ENCODE measurements around the gene TCHP.

TCHP gene

GRCh38 chr12:109940339-109940923, 40.4 kb downstream of the TCHP start:
- DNase-seq, result no peak

GRCh38 chr12:109943811-109944210, 43.7 kb downstream of the TCHP start:
- no peak for DNase-seq

- DNase-seq, result no peak
Measured at GRCh38 chr12:109944561-109945359, 44.7 kb downstream of the TCHP start.

- DNase-seq, result no peak
Measured at GRCh38 chr12:109946505-109946904, 46.4 kb downstream of the TCHP start.

GRCh38 chr12:109946913-109947312, 46.8 kb downstream of the TCHP start:
- no peak for DNase-seq

- DNase-seq, result no peak
Measured at GRCh38 chr12:109947521-109947920, 47.4 kb downstream of the TCHP start.

- DNase-seq, result no peak
Measured at GRCh38 chr12:109948368-109948767, 48.3 kb downstream of the TCHP start.

GRCh38 chr12:109949089-109949488, 49.0 kb downstream of the TCHP start:
- DNase-seq, result no peak

- DNase-seq, result no peak
Measured at GRCh38 chr12:109950625-109951024, 50.6 kb downstream of the TCHP start.

GRCh38 chr12:109951136-109951535, 51.1 kb downstream of the TCHP start:
- DNase-seq, result no peak

- DNase-seq, result no peak
Measured at GRCh38 chr12:109951751-109952150, 51.7 kb downstream of the TCHP start.

- DNase-seq, result no peak
Measured at GRCh38 chr12:109952160-109952858, 52.2 kb downstream of the TCHP start.

- DNase-seq, result no peak
Measured at GRCh38 chr12:109952873-109953272, 52.8 kb downstream of the TCHP start.

- no peak for DNase-seq
Measured at GRCh38 chr12:109953656-109954055, 53.6 kb downstream of the TCHP start.

GRCh38 chr12:109958374-109958773, 58.3 kb downstream of the TCHP start:
- DNase-seq, result no peak

GRCh38 chr12:109959411-109960093, 59.5 kb downstream of the TCHP start:
- no peak for DNase-seq

- no peak for DNase-seq
Measured at GRCh38 chr12:109961201-109961600, 61.1 kb downstream of the TCHP start.

GRCh38 chr12:109961612-109962011, 61.5 kb downstream of the TCHP start:
- DNase-seq, result no peak

- no peak for DNase-seq
Measured at GRCh38 chr12:109962398-109962797, 62.3 kb downstream of the TCHP start.

- DNase-seq, result no peak
Measured at GRCh38 chr12:109963330-109963729, 63.3 kb downstream of the TCHP start.

- DNase-seq, result no peak
Measured at GRCh38 chr12:109963743-109964429, 63.8 kb downstream of the TCHP start.

- no peak for DNase-seq
Measured at GRCh38 chr12:109966546-109966945, 66.5 kb downstream of the TCHP start.
